GM21737 (cell line): ENCODE measurements around the gene HMGN1.
"Not testable (repeated sequence)": the region's sequence is repeated elsewhere in the genome, so short reads cannot be mapped to it uniquely, and the experiment has no call there.

Source experiments
- ATAC-seq: cut with Tn5 transposase; IDR thresholded peaks from one replicate; pipeline ENCODE4 v1.9.1; 2021; ENCODE audit warnings: mild to moderate bottlenecking, moderate library complexity; ENCODE audit not compliant: unreplicated experiment

HMGN1 gene

GRCh38 chr21:39348355-39349210 lies at the start of gene HMGN1:
TSS of gene HMGN1 (minus strand) at chr21:39349088. CDS start at chr21:39348917, 171 bp downstream.
- peak; percentile 47 for ATAC-seq

- ATAC-seq, result no peak
These were observed 48.9 kb upstream of the HMGN1 start for GRCh38 chr21:39397646-39398385.

GRCh38 chr21:39392981-39393380 lies 44.1 kb upstream of the HMGN1 start:
- no peak for ATAC-seq

GRCh38 chr21:39390212-39390765 lies 41.4 kb upstream of the HMGN1 start:
- no peak for ATAC-seq

GRCh38 chr21:39388811-39389155 lies 39.9 kb upstream of the HMGN1 start:
- no peak for ATAC-seq

- ATAC-seq, result peak; percentile 70
These were observed 39.3 kb upstream of the HMGN1 start for GRCh38 chr21:39388038-39388810.

GRCh38 chr21:39387461-39388037 lies 38.7 kb upstream of the HMGN1 start:
- ATAC-seq, result peak; percentile 51

- ATAC-seq, result no peak
These were observed 38.0 kb upstream of the HMGN1 start for GRCh38 chr21:39386899-39387298.

GRCh38 chr21:39386194-39386593 lies 37.3 kb upstream of the HMGN1 start:
- ATAC-seq, result no peak

- ATAC-seq, result no peak
These were observed 36.6 kb upstream of the HMGN1 start for GRCh38 chr21:39385299-39386145.

- ATAC-seq, result no peak
These were observed 35.9 kb upstream of the HMGN1 start for GRCh38 chr21:39384674-39385298.

GRCh38 chr21:39382096-39382495 lies 33.2 kb upstream of the HMGN1 start:
- ATAC-seq, result not testable (repeated sequence)

GRCh38 chr21:39381009-39381408 lies 32.1 kb upstream of the HMGN1 start:
- ATAC-seq, result peak; percentile 3

GRCh38 chr21:39379986-39380891 lies 31.4 kb upstream of the HMGN1 start:
- peak; percentile 97 for ATAC-seq

GRCh38 chr21:39377444-39378050 lies 28.7 kb upstream of the HMGN1 start:
- ATAC-seq, result no peak

GRCh38 chr21:39375446-39375845 lies 26.6 kb upstream of the HMGN1 start:
- no peak for ATAC-seq

GRCh38 chr21:39374046-39374445 lies 25.2 kb upstream of the HMGN1 start:
- no peak for ATAC-seq

GRCh38 chr21:39373634-39374033 lies 24.7 kb upstream of the HMGN1 start:
- no peak for ATAC-seq
